Medulla oblongata (tissue), 1 donor: ENCODE data around the gene TUBB3.
A peak's percentile ranks its signal among the peaks of the same experiment; 100 is the strongest.

Experiments used
- DNase-seq: peaks from one replicate; pipeline ENCODE4 v3.0.0-alpha.2; 2015; ENCODE audit errors: extremely low spot score

Gene TUBB3

GRCh38 chr16:89938175-89938885 lies 15.2 kb downstream of the TUBB3 start:
- DNase-seq = no peak

- DNase-seq = no peak
These were observed 21.6 kb downstream of the TUBB3 start for GRCh38 chr16:89944773-89945172.

GRCh38 chr16:89945654-89946053 lies 22.5 kb downstream of the TUBB3 start:
- DNase-seq = no peak

- DNase-seq = no peak
These were observed 23.4 kb downstream of the TUBB3 start for GRCh38 chr16:89946515-89946914.

- no peak for DNase-seq
These were observed 26.1 kb downstream of the TUBB3 start for GRCh38 chr16:89949121-89949742.

GRCh38 chr16:89949756-89950155 lies 26.6 kb downstream of the TUBB3 start:
- peak; percentile 50 for DNase-seq

- no peak for DNase-seq
These were observed 28.4 kb downstream of the TUBB3 start for GRCh38 chr16:89951509-89951908.

GRCh38 chr16:89952049-89952448 lies 28.9 kb downstream of the TUBB3 start:
- no peak for DNase-seq

GRCh38 chr16:89952551-89952950 lies 29.4 kb downstream of the TUBB3 start:
- no peak for DNase-seq

GRCh38 chr16:89953671-89954406 lies 30.7 kb downstream of the TUBB3 start:
- no peak for DNase-seq

GRCh38 chr16:89954462-89954861 lies 31.3 kb downstream of the TUBB3 start:
- no peak for DNase-seq

GRCh38 chr16:89955001-89955685 lies 32.0 kb downstream of the TUBB3 start:
- no peak for DNase-seq

GRCh38 chr16:89956505-89957215 lies 33.5 kb downstream of the TUBB3 start:
- DNase-seq = no peak

- no peak for DNase-seq
These were observed 34.2 kb downstream of the TUBB3 start for GRCh38 chr16:89957216-89957785.

- DNase-seq = no peak
These were observed 34.9 kb downstream of the TUBB3 start for GRCh38 chr16:89958068-89958467.

GRCh38 chr16:89958596-89958995 lies 35.5 kb downstream of the TUBB3 start:
- DNase-seq = no peak

- no peak for DNase-seq
These were observed 37.8 kb downstream of the TUBB3 start for GRCh38 chr16:89960966-89961365.

- no peak for DNase-seq
These were observed 38.8 kb downstream of the TUBB3 start for GRCh38 chr16:89961920-89962319.

- DNase-seq = no peak
These were observed 39.8 kb downstream of the TUBB3 start for GRCh38 chr16:89962754-89963498.

GRCh38 chr16:89964201-89964600 lies 41.1 kb downstream of the TUBB3 start:
- DNase-seq = no peak
